GM10248 (cell line): ENCODE measurements around the gene CRTAC1.

Experiments used
- CTCF ChIA-PET: fragments of 300-600 bp; sonication (Branson Sonifier 250); formaldehyde crosslinking; extraction: SDS; loops from one replicate; lab custom pipeline; 2021; ENCODE audit warnings: antibody characterized with exemption; lab: Yijun Ruan, JAX
- POLR2A ChIA-PET: fragments of 350-650 bp; sonication (Branson Sonifier 250); formaldehyde crosslinking; extraction: SDS; loops from one replicate; lab custom pipeline; 2020; ENCODE audit warnings: antibody characterized with exemption; lab: Yijun Ruan, JAX
- DNase-seq: peaks from one replicate; pipeline ENCODE4 v3.0.0; 2012; ENCODE audit errors: extremely low spot score
- CTCF ChIP-seq: IDR thresholded peaks from 2 replicates; pipeline ENCODE4 v1.5.1; 2012; ENCODE audit warnings: mild to moderate bottlenecking, low read depth; ENCODE audit errors: extremely low read depth, missing control alignments, control extremely low read depth

Gene CRTAC1

GRCh38 chr10:98031440-98031839 is 1.0 kb upstream of the CRTAC1 start:
- ChIA-PET POLR2A (no interaction called here), CTCF (interaction anchor here (4.0 kb wide), 1 partner anchor 10 kb away, joined by 19 read pairs; no protein-coding TSS in a partner anchor)
- no peak for TF ChIP-seq CTCF
- DNase-seq, result no peak

- POLR2A ChIA-PET, result no interaction called here
- no peak for DNase-seq
- no peak for TF ChIP-seq CTCF
- CTCF ChIA-PET, result interaction anchor here (4.0 kb wide), 1 partner anchor 11 kb away, joined by 19 read pairs; no protein-coding TSS in a partner anchor
Measured at GRCh38 chr10:98030991-98031431, 590 bp upstream of the CRTAC1 start.

- ChIA-PET CTCF (interaction anchor here (1.0 to 4.7 kb wide), 12 partner anchors 7 to 233 kb away, joined by 3 to 58 read pairs (median 4); no protein-coding TSS in a partner anchor), POLR2A (no interaction called here)
- DNase-seq, result no peak
- no peak for TF ChIP-seq CTCF
Measured at GRCh38 chr10:98029149-98030092, 1.0 kb downstream of the CRTAC1 start.

GRCh38 chr10:98028168-98028770 is 2.2 kb downstream of the CRTAC1 start:
- peak; percentile 85 for DNase-seq
- TF ChIP-seq CTCF, result peak; percentile 66
- ChIA-PET POLR2A (no interaction called here), CTCF (interaction anchor here (0.6 to 4.7 kb wide), 22 partner anchors 9 to 237 kb away, joined by 3 to 58 read pairs (median 4); no protein-coding TSS in a partner anchor)

- CTCF ChIA-PET, result interaction anchor here (1.0 to 2.4 kb wide), 2 partner anchors 15 to 18 kb away, joined by 3 to 16 read pairs; no protein-coding TSS in a partner anchor
Measured at GRCh38 chr10:98023024-98023423, 7.4 kb downstream of the CRTAC1 start.

More at GRCh38 chr10:98023024-98023423, 7.4 kb downstream of the CRTAC1 start:
- DNase-seq, result no peak
- TF ChIP-seq CTCF, result no peak
- POLR2A ChIA-PET, result no interaction called here
